HEK293 (cell line): ENCODE data around the gene YWHAB.

Experiments used
- EGR2 ChIP-seq: fragments of 450-650 bp; formaldehyde crosslinking; IDR thresholded peaks from 2 replicates; pipeline ENCODE4 v1.5.1; 2016; ENCODE audit warnings: low read depth, missing biosample characterization, missing genetic modification characterization
- GLIS1 ChIP-seq: fragments of 450-650 bp; formaldehyde crosslinking; IDR thresholded peaks from 2 replicates; pipeline ENCODE4 v1.5.1; 2016; ENCODE audit warnings: missing biosample characterization, missing genetic modification characterization
- HOXD13 ChIP-seq: sonication (generic); formaldehyde crosslinking; IDR thresholded peaks from 2 replicates; pipeline ENCODE4 v1.8.0; 2022; ENCODE audit warnings: missing genetic modification reagents, borderline replicate concordance
- KLF16 ChIP-seq: fragments of 450-650 bp; formaldehyde crosslinking; IDR thresholded peaks from 2 replicates; pipeline ENCODE4 v1.5.1; 2017; ENCODE audit warnings: missing biosample characterization, missing genetic modification characterization
- MZF1 ChIP-seq: fragments of 450-650 bp; formaldehyde crosslinking; IDR thresholded peaks from 2 replicates; pipeline ENCODE4 v1.5.1; 2017; ENCODE audit warnings: missing biosample characterization, missing genetic modification characterization, borderline replicate concordance
- PATZ1 ChIP-seq: fragments of 450-650 bp; formaldehyde crosslinking; IDR thresholded peaks from 2 replicates; pipeline ENCODE4 v1.5.1; 2016; ENCODE audit warnings: missing biosample characterization, missing genetic modification characterization
- SCRT2 ChIP-seq: fragments of 450-650 bp; formaldehyde crosslinking; IDR thresholded peaks from 2 replicates; pipeline ENCODE4 v1.5.1; 2016; ENCODE audit warnings: missing biosample characterization, missing genetic modification characterization
- SP3 ChIP-seq: fragments of 450-650 bp; formaldehyde crosslinking; IDR thresholded peaks from 2 replicates; pipeline ENCODE4 v1.5.1; 2016; ENCODE audit warnings: missing biosample characterization, missing genetic modification characterization
- SP7 ChIP-seq: fragments of 450-650 bp; formaldehyde crosslinking; IDR thresholded peaks from 2 replicates; pipeline ENCODE4 v1.5.1; 2016; ENCODE audit warnings: missing biosample characterization, missing genetic modification characterization
- TRIM28 ChIP-seq: IDR thresholded peaks from 2 replicates; pipeline ENCODE4 v1.6.1; 2011; ENCODE audit warnings: low read length, control low read depth, borderline replicate concordance
- YY1 ChIP-seq: fragments of 450-650 bp; formaldehyde crosslinking; IDR thresholded peaks from 2 replicates; pipeline ENCODE4 v1.5.1; 2018; ENCODE audit warnings: missing biosample characterization, missing genetic modification characterization
- YY2 ChIP-seq: fragments of 450-650 bp; formaldehyde crosslinking; IDR thresholded peaks from 2 replicates; pipeline ENCODE4 v1.5.1; 2016; ENCODE audit warnings: missing biosample characterization, missing genetic modification characterization
- ZBTB1 ChIP-seq: fragments of 450-650 bp; formaldehyde crosslinking; IDR thresholded peaks from 2 replicates; pipeline ENCODE4 v1.5.1; 2016; ENCODE audit warnings: missing biosample characterization, missing genetic modification characterization
- ZBTB17 ChIP-seq: fragments of 450-650 bp; formaldehyde crosslinking; IDR thresholded peaks from 2 replicates; pipeline ENCODE4 v1.5.1; 2016; ENCODE audit warnings: missing biosample characterization, missing genetic modification characterization
- ZBTB44 ChIP-seq: fragments of 450-650 bp; IDR thresholded peaks from 2 replicates; pipeline ENCODE4 v1.5.1; 2018; ENCODE audit warnings: missing biosample characterization, mild to moderate bottlenecking, missing genetic modification characterization
- ZFP3 ChIP-seq: fragments of 450-650 bp; formaldehyde crosslinking; IDR thresholded peaks from 2 replicates; pipeline ENCODE4 v1.5.1; 2016; ENCODE audit warnings: low read depth, missing biosample characterization, missing genetic modification characterization
- ZNF155 ChIP-seq: fragments of 450-650 bp; formaldehyde crosslinking; IDR thresholded peaks from 2 replicates; pipeline ENCODE4 v1.5.1; 2016; ENCODE audit warnings: missing biosample characterization, missing genetic modification characterization
- ZNF175 ChIP-seq: fragments of 450-650 bp; formaldehyde crosslinking; IDR thresholded peaks from 2 replicates; pipeline ENCODE4 v1.5.1; 2016; ENCODE audit warnings: missing biosample characterization, missing genetic modification characterization
- ZNF19 ChIP-seq: fragments of 450-650 bp; formaldehyde crosslinking; IDR thresholded peaks from 2 replicates; pipeline ENCODE4; 2016; ENCODE audit warnings: missing biosample characterization, missing genetic modification characterization, low read depth
- ZNF214 ChIP-seq: fragments of 450-650 bp; formaldehyde crosslinking; IDR thresholded peaks from 2 replicates; pipeline ENCODE4 v1.5.1; 2017; ENCODE audit warnings: missing biosample characterization, mild to moderate bottlenecking, missing genetic modification characterization, borderline replicate concordance
- ZNF221 ChIP-seq: fragments of 450-650 bp; formaldehyde crosslinking; IDR thresholded peaks from 2 replicates; pipeline ENCODE4 v1.5.1; 2017; ENCODE audit warnings: missing biosample characterization, missing genetic modification characterization, borderline replicate concordance
- ZNF239 ChIP-seq: fragments of 450-650 bp; formaldehyde crosslinking; IDR thresholded peaks from 2 replicates; pipeline ENCODE4 v1.5.1; 2016; ENCODE audit warnings: missing biosample characterization, missing genetic modification characterization
- ZNF248 ChIP-seq: fragments of 450-650 bp; formaldehyde crosslinking; IDR thresholded peaks from 2 replicates; pipeline ENCODE4 v1.5.1; 2017; ENCODE audit warnings: missing biosample characterization, missing genetic modification characterization
- ZNF26 ChIP-seq: fragments of 450-650 bp; formaldehyde crosslinking; IDR thresholded peaks from 2 replicates; pipeline ENCODE4 v1.5.1; 2016; ENCODE audit warnings: missing biosample characterization, missing genetic modification characterization
- ZNF335 ChIP-seq: fragments of 450-650 bp; formaldehyde crosslinking; conservative IDR thresholded peaks from 2 replicates; pipeline ENCODE4 v1.5.1; 2016; ENCODE audit warnings: missing biosample characterization, missing genetic modification characterization
- ZNF350 ChIP-seq: fragments of 450-650 bp; formaldehyde crosslinking; IDR thresholded peaks from 2 replicates; pipeline ENCODE4 v1.5.0; 2017; ENCODE audit warnings: missing biosample characterization, mild to moderate bottlenecking, missing genetic modification characterization
- ZNF449 ChIP-seq: fragments of 450-650 bp; formaldehyde crosslinking; IDR thresholded peaks from 2 replicates; pipeline ENCODE4 v1.5.1; 2017; ENCODE audit warnings: missing biosample characterization, mild to moderate bottlenecking, missing genetic modification characterization, moderate library complexity
- ZNF530 ChIP-seq: fragments of 450-650 bp; formaldehyde crosslinking; IDR thresholded peaks from 2 replicates; pipeline ENCODE4 v1.5.1; 2016; ENCODE audit warnings: low read depth, missing biosample characterization, missing genetic modification characterization
- ZNF548 ChIP-seq: fragments of 450-650 bp; formaldehyde crosslinking; IDR thresholded peaks from 2 replicates; pipeline ENCODE4 v1.5.1; 2016; ENCODE audit warnings: missing biosample characterization, missing genetic modification characterization
- ZNF561 ChIP-seq: fragments of 450-650 bp; IDR thresholded peaks from 2 replicates; pipeline ENCODE4 v1.5.1; 2018; ENCODE audit warnings: missing biosample characterization, missing genetic modification characterization, borderline replicate concordance
- ZNF580 ChIP-seq: fragments of 450-650 bp; formaldehyde crosslinking; IDR thresholded peaks from 2 replicates; pipeline ENCODE4 v1.5.1; 2016; ENCODE audit warnings: missing biosample characterization, missing genetic modification characterization
- ZNF585B ChIP-seq: fragments of 450-650 bp; formaldehyde crosslinking; IDR thresholded peaks from 2 replicates; pipeline ENCODE4 v1.5.1; 2016; ENCODE audit warnings: missing biosample characterization, missing genetic modification characterization
- ZNF623 ChIP-seq: fragments of 450-650 bp; formaldehyde crosslinking; IDR thresholded peaks from 2 replicates; pipeline ENCODE4 v1.5.1; 2016; ENCODE audit warnings: missing biosample characterization, missing genetic modification characterization
- ZNF660 ChIP-seq: fragments of 450-650 bp; IDR thresholded peaks from 2 replicates; pipeline ENCODE4 v1.5.1; 2018; ENCODE audit warnings: missing biosample characterization, mild to moderate bottlenecking, missing genetic modification characterization
- ZNF707 ChIP-seq: fragments of 450-650 bp; formaldehyde crosslinking; IDR thresholded peaks from 2 replicates; pipeline ENCODE4 v1.5.1; 2016; ENCODE audit warnings: missing biosample characterization, missing genetic modification characterization
- ZNF747 ChIP-seq: fragments of 450-650 bp; formaldehyde crosslinking; IDR thresholded peaks from 2 replicates; pipeline ENCODE4 v1.5.1; 2016; ENCODE audit warnings: missing biosample characterization, missing genetic modification characterization

YWHAB gene

GRCh38 chr20:44885392-44886265 lies at the start of gene YWHAB (continued):
- 0 out of 2 replicates have a peak, but pooled peaks have one; percentile 29 for TF ChIP-seq YY1
- TF ChIP-seq SP7 (tag by site-specific recombination) = peak; percentile 78
- TF ChIP-seq ZFP3 (tag by site-specific recombination) = no peak
- no peak for TF ChIP-seq ZNF239 (tag by site-specific recombination)
- TF ChIP-seq ZNF19 (tag by site-specific recombination) = no peak
- TF ChIP-seq ZBTB1 (tag by site-specific recombination) = no peak
- no peak for TF ChIP-seq ZNF707 (tag by site-specific recombination)
- no peak for TF ChIP-seq TRIM28
- no peak for TF ChIP-seq HOXD13 (CRISPR knock-in tag)
- TF ChIP-seq ZBTB17 (tag by site-specific recombination) = peak; percentile 88
- TF ChIP-seq ZNF175 = no peak
- TF ChIP-seq ZNF248 (tag by site-specific recombination) = no peak
- no peak for TF ChIP-seq ZNF548
- no peak for TF ChIP-seq MZF1 (tag by site-specific recombination)
- no peak for TF ChIP-seq ZNF155
- no peak for TF ChIP-seq ZNF623 (tag by site-specific recombination)
- TF ChIP-seq YY2 (tag by site-specific recombination) = peak; percentile 52; the same call in 1 of the 2 replicates
- TF ChIP-seq ZNF335 (tag by site-specific recombination) = peak; percentile 93
- no peak for TF ChIP-seq SCRT2
- peak; percentile 100 for TF ChIP-seq EGR2
- peak; percentile 98 for TF ChIP-seq KLF16
- no peak for TF ChIP-seq ZNF561 (tag by site-specific recombination)
- TF ChIP-seq ZNF580 (tag by site-specific recombination) = no peak
- no peak for TF ChIP-seq ZNF214 (tag by site-specific recombination)
- TF ChIP-seq ZNF660 (tag by site-specific recombination) = no peak
- peak; percentile 97 for TF ChIP-seq PATZ1 (tag by site-specific recombination)
- TF ChIP-seq ZNF530 (tag by site-specific recombination) = no peak
- no peak for TF ChIP-seq ZNF747 (tag by site-specific recombination)
- TF ChIP-seq ZNF449 (tag by site-specific recombination) = no peak
- no peak; the same call in 1 of the 2 replicates for TF ChIP-seq ZBTB44 (tag by site-specific recombination)
- no peak for TF ChIP-seq ZNF585B (tag by site-specific recombination)
- no peak for TF ChIP-seq ZNF350 (tag by site-specific recombination)
- TF ChIP-seq SP3 (tag by site-specific recombination) = peak; percentile 100
- no peak for TF ChIP-seq ZNF221 (tag by site-specific recombination)
- TF ChIP-seq GLIS1 (tag by site-specific recombination) = peak; percentile 57; the same call in 1 of the 2 replicates
- TF ChIP-seq ZNF26 (tag by site-specific recombination) = no peak
